MM.1S (cell line): ENCODE measurements around the gene CHRNG.

Experiments
- DNase-seq: peaks from one replicate; pipeline ENCODE4 v3.0.0-alpha.2; 2015
- H2AFZ ChIP-seq: fragments of 300-600 bp; sonication (generic); 2 replicates; pipeline ENCODE4 v1.6.0; 2016; ENCODE audit warnings: antibody characterized with exemption, low read length
- H3F3A ChIP-seq: fragments of 300-600 bp; sonication (generic); 2 replicates; pipeline ENCODE4 v1.6.1; 2016; ENCODE audit warnings: mild to moderate bottlenecking, antibody characterized with exemption, low read length, moderate library complexity, mixed read lengths; ENCODE audit not compliant: insufficient read depth
- H3K27ac ChIP-seq: fragments of 300-600 bp; sonication (generic); 2 replicates; pipeline ENCODE4 v1.5.1; 2016; ENCODE audit warnings: mild to moderate bottlenecking, low read length
- H3K27me3 ChIP-seq: fragments of 300-600 bp; sonication (generic); replicated peaks from 2 replicates; pipeline ENCODE4 v1.6.0; 2016; ENCODE audit warnings: low read length; ENCODE audit not compliant: insufficient read depth
- H3K36me3 ChIP-seq: fragments of 300-600 bp; sonication (generic); replicated peaks from 2 replicates; pipeline ENCODE4 v1.6.1; 2016; ENCODE audit warnings: mild to moderate bottlenecking, low read length, mixed read lengths; ENCODE audit not compliant: insufficient read depth
- H3K4me1 ChIP-seq: fragments of 300-600 bp; sonication (generic); 2 replicates; pipeline ENCODE4 v1.6.1; 2016; ENCODE audit warnings: low read length, mixed read lengths
- H3K4me2 ChIP-seq: fragments of 300-600 bp; sonication (generic); 2 replicates; pipeline ENCODE4 v1.6.0; 2016; ENCODE audit warnings: low read depth, low read length
- H3K4me3 ChIP-seq: fragments of 300-600 bp; sonication (generic); 2 replicates; pipeline ENCODE4 v1.5.1; 2016; ENCODE audit warnings: low read length, mixed read lengths
- H3K79me2 ChIP-seq: fragments of 300-600 bp; sonication (generic); 2 replicates; pipeline ENCODE4 v1.6.1; 2016; ENCODE audit warnings: mixed run types, low read length, mixed read lengths
- H3K9ac ChIP-seq: fragments of 300-600 bp; sonication (generic); 2 replicates; pipeline ENCODE4 v1.6.1; 2016; ENCODE audit warnings: low read length, mixed read lengths
- H3K9me2 ChIP-seq: fragments of 300-600 bp; sonication (generic); replicated peaks from 2 replicates; pipeline ENCODE4 v1.6.1; 2016; ENCODE audit warnings: mild to moderate bottlenecking, low read length, mixed read lengths; ENCODE audit not compliant: insufficient read depth
- H3K9me3 ChIP-seq: fragments of 300-600 bp; sonication (generic); replicated peaks from 2 replicates; pipeline ENCODE4 v1.6.1; 2016; ENCODE audit warnings: mild to moderate bottlenecking, low read length, mixed read lengths; ENCODE audit not compliant: insufficient read depth
- H4K20me1 ChIP-seq: fragments of 300-600 bp; sonication (generic); 2 replicates; pipeline ENCODE4 v1.6.1; 2016; ENCODE audit warnings: mild to moderate bottlenecking, low read length, moderate library complexity, mixed read lengths; ENCODE audit not compliant: insufficient read depth
- EZH2 ChIP-seq: fragments of 300-600 bp; sonication (generic); optimal IDR thresholded peaks from 2 replicates; pipeline ENCODE3; 2017; ENCODE audit warnings: low read depth, mild to moderate bottlenecking, antibody characterized with exemption, low read length, mixed read lengths
- EZH2phosphoT487 ChIP-seq: fragments of 300-600 bp; sonication (generic); IDR thresholded peaks from 2 replicates; pipeline ENCODE4 v1.6.1; 2018; ENCODE audit warnings: antibody characterized with exemption, low read length
- TF ChIP-seq, protein P1 (sequence below): fragments of 300-600 bp; sonication (generic); IDR thresholded peaks from 2 replicates; pipeline ENCODE4 v1.5.1; 2016; ENCODE audit warnings: antibody characterized with exemption, low read length, mixed read lengths

Gene CHRNG

DNA sequence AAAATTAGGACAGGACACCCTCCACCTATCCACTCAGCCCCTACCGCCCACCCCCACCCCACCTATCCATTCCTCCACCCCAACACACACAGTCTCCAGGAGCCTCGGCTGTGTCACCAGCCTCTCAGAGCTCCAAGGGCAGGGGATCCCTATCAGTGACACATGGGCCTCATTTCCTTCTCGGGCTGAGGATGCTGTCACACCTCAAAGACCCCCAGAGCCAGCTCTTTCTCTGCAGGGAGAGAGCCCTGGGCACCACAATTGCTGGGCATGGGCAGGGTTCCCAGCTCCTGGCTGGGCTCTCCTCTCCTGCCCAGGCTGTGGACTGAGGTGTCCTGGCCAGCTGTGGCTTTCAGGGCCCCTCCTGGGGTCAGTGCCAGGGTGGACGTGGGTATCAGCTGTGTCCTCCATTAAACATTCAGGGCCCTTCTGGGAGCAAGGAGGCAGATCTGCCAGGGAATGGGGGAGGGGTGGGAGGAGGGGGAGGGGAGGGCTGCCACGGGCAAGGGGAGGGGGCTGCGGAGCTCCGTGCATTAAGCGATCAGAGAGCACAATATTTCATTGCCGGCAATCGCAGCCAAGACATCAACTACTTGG lies 37.6 kb upstream of the CHRNG start:
- Histone ChIP-seq H3K27ac (no peak overlapping the region), H3K27me3 (peaks cover 38% of the 10 kb centered on the region), H3F3A (no peaks in the 10 kb centered on the region), H3K9me2 (no peaks in the 10 kb centered on the region), H3K4me3 (no peak overlapping the region), H3K36me3 (no peaks in the 10 kb centered on the region), H3K9ac (no peak overlapping the region), H3K4me2 (no peak overlapping the region), H2AFZ (no peak overlapping the region), H3K9me3 (no peaks in the 10 kb centered on the region), H3K4me1 (no peaks in the 10 kb centered on the region), H4K20me1 (no peaks in the 10 kb centered on the region), H3K79me2 (no peaks in the 10 kb centered on the region)
- TF ChIP-seq EZH2phosphoT487, result no peak
- no peak for TF ChIP-seq EZH2
- TF ChIP-seq, protein P1, sequence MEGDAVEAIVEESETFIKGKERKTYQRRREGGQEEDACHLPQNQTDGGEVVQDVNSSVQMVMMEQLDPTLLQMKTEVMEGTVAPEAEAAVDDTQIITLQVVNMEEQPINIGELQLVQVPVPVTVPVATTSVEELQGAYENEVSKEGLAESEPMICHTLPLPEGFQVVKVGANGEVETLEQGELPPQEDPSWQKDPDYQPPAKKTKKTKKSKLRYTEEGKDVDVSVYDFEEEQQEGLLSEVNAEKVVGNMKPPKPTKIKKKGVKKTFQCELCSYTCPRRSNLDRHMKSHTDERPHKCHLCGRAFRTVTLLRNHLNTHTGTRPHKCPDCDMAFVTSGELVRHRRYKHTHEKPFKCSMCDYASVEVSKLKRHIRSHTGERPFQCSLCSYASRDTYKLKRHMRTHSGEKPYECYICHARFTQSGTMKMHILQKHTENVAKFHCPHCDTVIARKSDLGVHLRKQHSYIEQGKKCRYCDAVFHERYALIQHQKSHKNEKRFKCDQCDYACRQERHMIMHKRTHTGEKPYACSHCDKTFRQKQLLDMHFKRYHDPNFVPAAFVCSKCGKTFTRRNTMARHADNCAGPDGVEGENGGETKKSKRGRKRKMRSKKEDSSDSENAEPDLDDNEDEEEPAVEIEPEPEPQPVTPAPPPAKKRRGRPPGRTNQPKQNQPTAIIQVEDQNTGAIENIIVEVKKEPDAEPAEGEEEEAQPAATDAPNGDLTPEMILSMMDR, result no peak
- no peak for DNase-seq

DNA sequence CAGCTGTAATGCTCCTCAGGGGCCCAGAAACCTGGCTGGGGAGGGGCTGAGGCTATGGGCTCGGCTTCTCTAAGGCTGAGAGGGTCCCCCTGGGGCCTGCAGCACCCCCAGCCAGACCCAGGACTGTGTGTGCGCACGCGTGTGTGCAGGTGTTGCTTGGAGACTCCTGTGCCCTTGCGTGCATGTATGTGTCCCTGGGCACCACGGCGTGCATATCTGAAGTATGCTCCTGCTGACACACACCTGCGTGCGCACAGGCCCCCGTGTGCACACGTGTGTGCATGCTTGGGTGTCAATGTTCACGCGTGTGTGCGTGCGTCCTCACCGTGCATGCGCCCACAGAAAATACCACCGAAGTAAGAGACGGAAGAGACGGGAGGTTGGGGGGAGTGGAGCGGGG lies 37.0 kb upstream of the CHRNG start:
- no peak overlapping the region for H3K4me3 ChIP-seq
- DNase-seq, result no peak
- no peak overlapping the region for H3K4me2 ChIP-seq
- H3F3A ChIP-seq, result no peaks in the 10 kb centered on the region
- no peak overlapping the region for H2AFZ ChIP-seq
- H3K27ac ChIP-seq, result no peak overlapping the region
- TF ChIP-seq EZH2phosphoT487, result no peak
- TF ChIP-seq EZH2, result no peak
- TF ChIP-seq, protein P1, result no peak
- no peaks in the 10 kb centered on the region for H4K20me1 ChIP-seq
- H3K9me3 ChIP-seq, result no peaks in the 10 kb centered on the region
- no peaks in the 10 kb centered on the region for H3K4me1 ChIP-seq
- H3K79me2 ChIP-seq, result no peaks in the 10 kb centered on the region
- H3K27me3 ChIP-seq, result peaks cover 38% of the 10 kb centered on the region
- H3K36me3 ChIP-seq, result no peaks in the 10 kb centered on the region
- H3K9ac ChIP-seq, result no peak overlapping the region
- no peaks in the 10 kb centered on the region for H3K9me2 ChIP-seq

DNA sequence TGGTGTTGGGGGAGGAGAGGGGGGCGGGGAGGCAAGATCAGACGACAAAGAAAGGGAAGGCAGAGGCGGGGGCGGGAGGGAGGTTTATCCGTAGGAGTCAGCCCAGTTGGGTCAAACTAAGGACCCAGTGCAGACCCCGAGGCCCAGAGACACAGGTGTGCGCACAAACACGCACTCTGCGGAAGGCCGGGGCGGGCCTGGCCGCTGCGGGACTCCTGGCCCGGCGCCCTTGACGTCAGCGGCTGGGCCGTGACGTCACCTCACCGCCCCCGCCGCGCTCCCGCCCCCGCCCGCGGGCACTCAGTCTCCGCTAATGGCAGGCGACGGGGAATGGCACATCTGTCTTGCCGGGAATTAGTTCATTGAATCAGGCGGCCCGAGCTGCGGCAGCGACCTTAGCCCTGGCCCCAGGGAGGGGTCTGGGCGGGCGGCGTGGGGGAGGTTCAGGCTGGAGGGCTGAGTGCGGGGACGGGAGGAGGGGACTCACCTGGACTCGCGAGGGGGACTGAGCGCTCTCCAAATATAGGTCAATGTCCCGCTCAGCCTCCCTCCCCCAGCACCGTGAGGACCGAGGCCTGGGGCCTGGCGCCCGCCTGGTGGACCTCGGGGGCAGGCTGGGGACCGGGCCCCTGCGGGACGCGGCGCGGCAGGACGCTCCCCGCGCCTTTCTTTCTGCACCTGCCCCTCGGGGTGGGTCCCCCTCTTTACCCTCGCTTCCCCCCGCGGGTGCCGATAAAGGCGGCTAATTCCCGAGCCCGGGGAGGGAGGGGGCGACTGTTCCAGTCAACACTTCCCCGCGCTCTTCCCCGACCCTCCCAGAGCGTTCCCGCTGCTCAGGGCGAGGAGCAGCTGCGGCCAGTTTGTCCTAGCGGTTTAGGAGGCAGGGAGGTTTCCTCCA lies 36.3 kb upstream of the CHRNG start:
- Histone ChIP-seq H3K4me1 (no peaks in the 10 kb centered on the region), H4K20me1 (no peaks in the 10 kb centered on the region), H2AFZ (no peak overlapping the region), H3K9me3 (no peaks in the 10 kb centered on the region), H3K27ac (no peak overlapping the region), H3K4me2 (no peak overlapping the region; the same call in 1 of the 2 replicates), H3F3A (no peaks in the 10 kb centered on the region), H3K9me2 (no peaks in the 10 kb centered on the region), H3K36me3 (no peaks in the 10 kb centered on the region), H3K4me3 (no peak overlapping the region), H3K79me2 (no peaks in the 10 kb centered on the region), H3K9ac (no peak overlapping the region), H3K27me3 (peaks cover 38% of the 10 kb centered on the region)
- DNase-seq, result no peak
- TF ChIP-seq EZH2 (no peak), EZH2phosphoT487 (no peak)
